Right lobe of liver (tissue), 4 donors: ENCODE data around the gene CLCA1.

Experiments used
- CTCF ChIP-seq, 4 donors: fragments of 200-600 bp in 3 of 4; fragments of 450-650 bp in 1 of 4; IDR thresholded peaks; one replicate each; pipeline versions ENCODE4 v1.5.1 to v1.8.0; 2016 to 2022; ENCODE audit warnings: antibody characterized with exemption in 4 of 4, mild to moderate bottlenecking in 2 of 4
- POLR2A ChIP-seq: fragments of 450-650 bp; IDR thresholded peaks from one replicate; pipeline ENCODE4 v1.6.1; 2017; ENCODE audit warnings: antibody characterized with exemption, mild to moderate bottlenecking
- donor health status: DM: no; HTN: no; CAD: no.
- donor health status: DM: no; HTN: no; CAD: no.
- donor health status: DM: no; HTN: yes; CAD: no.

GRCh38 chr1:86436041-86436440, 32.7 kb upstream of the CLCA1 start:
- TF ChIP-seq POLR2A = no peak
- no peak for TF ChIP-seq CTCF (IDR thresholded peaks at IDR 0.05)
